Measurements from ENCODE around the gene OTUD1. TPM values are rescaled to one million over a fixed set of nuclear protein-coding genes. Genes with fewer than 3 reads are reported as not detected.

The OTUD1 gene
- total RNA-seq, 1 experiment from 2014 or later, result 5.7 TPM

DNA sequence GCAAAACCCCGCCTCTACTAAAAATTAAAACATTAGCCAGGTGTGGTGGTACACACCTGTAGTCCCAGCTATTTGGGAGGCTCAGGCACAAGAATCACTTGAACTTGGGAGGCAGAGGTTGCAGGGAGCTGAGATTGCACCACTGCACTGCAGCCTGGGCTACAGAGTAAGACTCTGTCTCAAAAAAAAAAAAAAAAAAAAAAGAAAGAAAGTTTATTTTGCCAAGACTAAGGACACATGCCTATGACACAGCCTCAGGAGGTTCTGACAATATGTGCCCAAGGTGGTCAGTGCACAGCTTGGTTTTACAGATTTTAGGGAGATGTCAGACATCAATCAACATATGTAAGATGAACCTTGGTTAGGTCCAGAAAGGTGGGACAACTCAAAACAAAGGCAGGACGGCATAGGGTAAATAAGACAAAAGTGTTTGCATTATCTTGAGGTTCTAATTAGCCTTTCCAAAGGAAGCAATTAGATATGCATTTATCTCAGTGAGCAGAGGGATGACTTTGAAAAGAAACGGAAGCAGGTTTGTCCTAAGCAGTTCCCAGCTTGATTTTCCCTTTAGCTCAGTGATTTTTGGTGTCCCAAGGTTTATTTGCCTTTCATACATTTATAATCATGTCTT lies 20.7 kb upstream of the OTUD1 start:
- H3K27me3 ChIP-seq (ENCODE audit: insufficient read depth, low read length), result no peaks in the 10 kb centered on the region
- POLR2A ChIA-PET, result no interaction called here
- no peak overlapping the region for H2AFZ ChIP-seq (ENCODE audit: low read depth, low read length, poor library complexity, severe bottlenecking)
- RAD21 ChIA-PET (ENCODE audit: low non-redundant PET in 1 of 2, low total read pairs in 2 of 2, uncharacterized antibody in 2 of 2, unreplicated experiment in 2 of 2), result no interaction called here
- no peaks in the 10 kb centered on the region for H3K36me3 ChIP-seq (ENCODE audit: control insufficient read depth in 1 of 2, insufficient read depth in 2 of 2, low read length in 2 of 2)
- no peak overlapping the region for H3K4me3 ChIP-seq (replicated peaks in 1 of 2; ENCODE audit: low read depth in 1 of 2, low read length in 2 of 2)
- peaks cover 0 to 4% of the 10 kb centered on the region in 2 experiments; a peak in 1 of 4 replicates for H3K4me1 ChIP-seq (ENCODE audit: control insufficient read depth in 1 of 2, insufficient read depth in 2 of 2, low read length in 2 of 2)
- H4K20me1 ChIP-seq (ENCODE audit: insufficient read depth), result no peaks in the 10 kb centered on the region
- intact Hi-C loops (cut with micrococcal nuclease), result no loop called here
- H3K9ac ChIP-seq (ENCODE audit: low read length), result no peak overlapping the region
- TF ChIP-seq YY1 (IDR thresholded peaks at IDR 0.05; ENCODE audit: extremely low read depth, insufficient replicate concordance, low read depth, low read length) (no peak), JUND (IDR thresholded peaks at IDR 0.05) (no peak), EGR1 (IDR thresholded peaks at IDR 0.05; ENCODE audit: low read depth) (no peak), ELF1 (IDR thresholded peaks at IDR 0.05; ENCODE audit: borderline replicate concordance, low read depth) (no peak), POLR2AphosphoS5 (IDR thresholded peaks at IDR 0.05; ENCODE audit: low read depth, low read length) (no peak), POLR2A (IDR thresholded peaks at IDR 0.05; ENCODE audit: borderline replicate concordance, extremely low read depth, insufficient read depth, insufficient read length) (no peak), SP1 (IDR thresholded peaks at IDR 0.05; ENCODE audit: low read depth) (no peak), CEBPB (IDR thresholded peaks at IDR 0.05; ENCODE audit: low read depth) (no peak), EZH2 (IDR thresholded peaks at IDR 0.05) (no peak), SIN3A (IDR thresholded peaks at IDR 0.05; ENCODE audit: low read depth) (no peak), SRF (IDR thresholded peaks at IDR 0.05; ENCODE audit: low read depth) (no peak)
- TF ChIP-seq, protein P1, sequence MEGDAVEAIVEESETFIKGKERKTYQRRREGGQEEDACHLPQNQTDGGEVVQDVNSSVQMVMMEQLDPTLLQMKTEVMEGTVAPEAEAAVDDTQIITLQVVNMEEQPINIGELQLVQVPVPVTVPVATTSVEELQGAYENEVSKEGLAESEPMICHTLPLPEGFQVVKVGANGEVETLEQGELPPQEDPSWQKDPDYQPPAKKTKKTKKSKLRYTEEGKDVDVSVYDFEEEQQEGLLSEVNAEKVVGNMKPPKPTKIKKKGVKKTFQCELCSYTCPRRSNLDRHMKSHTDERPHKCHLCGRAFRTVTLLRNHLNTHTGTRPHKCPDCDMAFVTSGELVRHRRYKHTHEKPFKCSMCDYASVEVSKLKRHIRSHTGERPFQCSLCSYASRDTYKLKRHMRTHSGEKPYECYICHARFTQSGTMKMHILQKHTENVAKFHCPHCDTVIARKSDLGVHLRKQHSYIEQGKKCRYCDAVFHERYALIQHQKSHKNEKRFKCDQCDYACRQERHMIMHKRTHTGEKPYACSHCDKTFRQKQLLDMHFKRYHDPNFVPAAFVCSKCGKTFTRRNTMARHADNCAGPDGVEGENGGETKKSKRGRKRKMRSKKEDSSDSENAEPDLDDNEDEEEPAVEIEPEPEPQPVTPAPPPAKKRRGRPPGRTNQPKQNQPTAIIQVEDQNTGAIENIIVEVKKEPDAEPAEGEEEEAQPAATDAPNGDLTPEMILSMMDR (IDR thresholded peaks at IDR 0.05 in 2 of 3, conservative IDR thresholded peaks at IDR 0.05 in 1 of 3; ENCODE audit: borderline replicate concordance in 1 of 3, insufficient read depth in 1 of 3, low read depth in 2 of 3, low read length in 2 of 3), result no peak
- no peak overlapping the region for H3K27ac ChIP-seq (ENCODE audit: low read depth, low read length)
- DNase-seq (ENCODE audit: low read depth, low spot score) (no peak), ATAC-seq (no peak)
- no peaks in the 10 kb centered on the region for H3K9me2 ChIP-seq (ENCODE audit: insufficient read depth)
- H3K4me2 ChIP-seq (ENCODE audit: low read length), result no peak overlapping the region
- H3K79me2 ChIP-seq (ENCODE audit: insufficient read depth, low read length), result no peaks in the 10 kb centered on the region
- no TSS peak for BruUV-seq (replicated peaks)
- CTCF ChIA-PET, result no interaction called here
- H3K9me3 ChIP-seq (ENCODE audit: control insufficient read depth in 1 of 2, insufficient read depth in 1 of 2, low read depth in 1 of 2, low read length in 2 of 2), result no peaks in the 10 kb centered on the region
